ENCODE results near the gene EYA2. TPM values are rescaled to one million over a fixed set of nuclear protein-coding genes. Genes with fewer than 3 reads are reported as not detected.

EYA2 gene
- total and polyA plus RNA-seq, 2 donors (not counting 3 experiments of a cell fraction or from before 2014, with no cell fraction given), result not detected

GRCh38 chr20:47181056-47181862 is 286.6 kb downstream of the EYA2 start:
- peak; percentile 77 for TF ChIP-seq MAX (IDR thresholded peaks at IDR 0.05; ENCODE audit: insufficient read depth, insufficient read length)
- TF ChIP-seq EZH2 (IDR thresholded peaks at IDR 0.05; ENCODE audit: borderline replicate concordance, low read depth, low read length, severe bottlenecking), result no peak
- no peak for TF ChIP-seq MYC (IDR thresholded peaks at IDR 0.05; ENCODE audit: low read depth, low read length)
- no peak for TF ChIP-seq POLR2AphosphoS5 (IDR thresholded peaks at IDR 0.05; ENCODE audit: insufficient read depth, low read depth, low read length)
- no peak for TF ChIP-seq GATA2 (IDR thresholded peaks at IDR 0.05; ENCODE audit: insufficient read depth, insufficient read length, low read depth, low read length)
- no peak for TF ChIP-seq CTCF (IDR thresholded peaks at IDR 0.05; ENCODE audit: extremely low read depth in 1 of 2, insufficient read depth in 1 of 2, low read depth in 1 of 2, low read length in 2 of 2)
- peak; percentile 72 for TF ChIP-seq FOS (IDR thresholded peaks at IDR 0.05; ENCODE audit: borderline replicate concordance, insufficient read depth, low read length)
- TF ChIP-seq JUN (IDR thresholded peaks at IDR 0.05; ENCODE audit: borderline replicate concordance, insufficient read depth, insufficient read length, low read depth), result no peak
- TF ChIP-seq POLR2A (IDR thresholded peaks at IDR 0.05; ENCODE audit: low read depth, low read length), result no peak
- no peak overlapping the region for H3K9ac ChIP-seq (replicated peaks; ENCODE audit: extremely low read depth, insufficient read depth, low read length)
- H3K4me2 ChIP-seq (ENCODE audit: insufficient read depth, low read length), result no peak overlapping the region
- dilution Hi-C loops (cut with MboI; ENCODE audit: extremely low pct_ligation_motif_present, low sequenced_read_pairs) (no loop called here), intact Hi-C loops (cut with micrococcal nuclease) (no loop called here)
- CTCF ChIA-PET, result interaction anchor here (0.6 kb wide), 2 partner anchors 15 to 1095 kb away, joined by 3 read pairs; no protein-coding TSS in a partner anchor
- no peaks in the 10 kb centered on the region for H3K36me3 ChIP-seq (ENCODE audit: control insufficient read depth in 2 of 2, extremely low read depth in 1 of 2, insufficient read depth in 2 of 2, low read length in 2 of 2)
- no peak overlapping the region for H3K4me3 ChIP-seq (replicated peaks in 1 of 3; ENCODE audit: insufficient read depth in 1 of 3, low read depth in 1 of 3, low read length in 3 of 3)
- H3K79me2 ChIP-seq (ENCODE audit: control insufficient read depth, insufficient read depth, low read length), result no peaks in the 10 kb centered on the region
- no TSS peak for BruUV-seq (replicated peaks)
- no peak overlapping the region for H3K27ac ChIP-seq (ENCODE audit: insufficient read depth, low read depth, low read length)
- H3K27me3 ChIP-seq (ENCODE audit: control insufficient read depth in 2 of 2, insufficient read depth in 2 of 2, low read length in 2 of 2), result peaks cover 0 to 2% of the 10 kb centered on the region in 2 experiments
- POLR2A ChIA-PET, result interaction anchor here (0.6 kb wide), 1 partner anchor 217 kb away, joined by 3 read pairs; no protein-coding TSS in a partner anchor
- H3K9me3 ChIP-seq (replicated peaks; ENCODE audit: control insufficient read depth, insufficient read depth, low read length), result no peaks in the 10 kb centered on the region
- FAIRE-seq, result peak; percentile 99
- no peaks in the 10 kb centered on the region for H3K4me1 ChIP-seq (ENCODE audit: control insufficient read depth, extremely low read depth, insufficient read depth, low read length)
- H3K9me1 ChIP-seq (replicated peaks; ENCODE audit: control insufficient read depth, extremely low read depth, insufficient read depth, low read length), result no peaks in the 10 kb centered on the region
- peak; percentile 57 for DNase-seq (ENCODE audit: low read depth, low spot score)
- H4K20me1 ChIP-seq (replicated peaks; ENCODE audit: control insufficient read depth, extremely low read depth, insufficient read depth, low read length), result no peaks in the 10 kb centered on the region
- H2AFZ ChIP-seq (ENCODE audit: low read depth, low read length), result peak overlapping the region; percentile 28

Measured in endothelial cell of umbilical vein (primary cell).